Epithelial cell of umbilical artery (primary cell): ENCODE data around the gene PSAPL1. TPM values are rescaled to one million over a fixed set of nuclear protein-coding genes. Genes with fewer than 3 reads are reported as not detected.

Experiments used
- total RNA-seq: library from RNA; depleted of rRNA; stranded (reverse); fragments of >200 nt; gene quantifications from 2 replicates; pipeline ENCODE4 v1.2.3, GENCODE V29; 2014

PSAPL1 gene, protein sequence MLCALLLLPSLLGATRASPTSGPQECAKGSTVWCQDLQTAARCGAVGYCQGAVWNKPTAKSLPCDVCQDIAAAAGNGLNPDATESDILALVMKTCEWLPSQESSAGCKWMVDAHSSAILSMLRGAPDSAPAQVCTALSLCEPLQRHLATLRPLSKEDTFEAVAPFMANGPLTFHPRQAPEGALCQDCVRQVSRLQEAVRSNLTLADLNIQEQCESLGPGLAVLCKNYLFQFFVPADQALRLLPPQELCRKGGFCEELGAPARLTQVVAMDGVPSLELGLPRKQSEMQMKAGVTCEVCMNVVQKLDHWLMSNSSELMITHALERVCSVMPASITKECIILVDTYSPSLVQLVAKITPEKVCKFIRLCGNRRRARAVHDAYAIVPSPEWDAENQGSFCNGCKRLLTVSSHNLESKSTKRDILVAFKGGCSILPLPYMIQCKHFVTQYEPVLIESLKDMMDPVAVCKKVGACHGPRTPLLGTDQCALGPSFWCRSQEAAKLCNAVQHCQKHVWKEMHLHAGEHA
- not detected in 2 replicates for total RNA-seq

GRCh38 chr4:7434766-7435150 lies at the start of gene PSAPL1:
PSAPL1 (minus strand) TSS chr4:7434930; CDS start chr4:7434879, 51 bp downstream.

Other genes with a start within 250 kb of the PSAPL1 start
- 0.15 TPM in 1 of 2 replicates, not detected in the other for gene SORCS2, start 242.4 kb downstream of the PSAPL1 start, total RNA-seq